ENCODE data around the gene KLHL33.

KLHL33 gene, protein sequence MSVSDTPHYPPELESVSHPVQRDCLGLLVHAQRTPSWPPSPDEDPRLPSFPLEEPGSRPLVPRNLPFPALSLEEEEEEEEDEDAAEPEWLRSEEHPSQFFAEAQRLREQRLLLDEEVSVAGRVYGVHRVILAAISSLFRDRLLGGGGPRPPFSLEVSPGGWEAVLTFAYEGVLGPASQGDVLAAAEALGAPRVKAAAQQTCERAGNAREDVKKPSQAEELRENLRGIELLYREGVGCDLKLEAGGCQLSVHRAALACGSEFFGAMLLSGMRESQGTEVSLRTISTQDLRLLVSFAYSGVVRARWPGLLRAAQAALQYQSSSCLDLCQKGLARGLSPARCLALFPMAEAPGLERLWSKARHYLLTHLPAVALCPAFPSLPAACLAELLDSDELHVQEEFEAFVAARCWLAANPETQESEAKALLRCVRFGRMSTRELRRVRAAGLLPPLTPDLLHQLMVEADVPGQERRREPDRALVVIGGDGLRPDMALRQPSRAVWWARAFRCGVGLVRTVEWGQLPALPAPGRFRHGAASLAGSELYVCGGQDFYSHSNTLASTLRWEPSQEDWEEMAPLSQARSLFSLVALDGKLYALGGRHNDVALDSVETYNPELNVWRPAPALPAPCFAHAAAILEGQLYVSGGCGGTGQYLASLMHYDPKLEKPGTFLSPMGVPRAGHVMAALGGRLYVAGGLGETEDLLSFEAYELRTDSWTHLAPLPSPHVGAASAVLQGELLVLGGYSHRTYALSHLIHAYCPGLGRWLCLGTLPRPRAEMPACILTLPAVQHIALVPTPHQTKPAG

DNA sequence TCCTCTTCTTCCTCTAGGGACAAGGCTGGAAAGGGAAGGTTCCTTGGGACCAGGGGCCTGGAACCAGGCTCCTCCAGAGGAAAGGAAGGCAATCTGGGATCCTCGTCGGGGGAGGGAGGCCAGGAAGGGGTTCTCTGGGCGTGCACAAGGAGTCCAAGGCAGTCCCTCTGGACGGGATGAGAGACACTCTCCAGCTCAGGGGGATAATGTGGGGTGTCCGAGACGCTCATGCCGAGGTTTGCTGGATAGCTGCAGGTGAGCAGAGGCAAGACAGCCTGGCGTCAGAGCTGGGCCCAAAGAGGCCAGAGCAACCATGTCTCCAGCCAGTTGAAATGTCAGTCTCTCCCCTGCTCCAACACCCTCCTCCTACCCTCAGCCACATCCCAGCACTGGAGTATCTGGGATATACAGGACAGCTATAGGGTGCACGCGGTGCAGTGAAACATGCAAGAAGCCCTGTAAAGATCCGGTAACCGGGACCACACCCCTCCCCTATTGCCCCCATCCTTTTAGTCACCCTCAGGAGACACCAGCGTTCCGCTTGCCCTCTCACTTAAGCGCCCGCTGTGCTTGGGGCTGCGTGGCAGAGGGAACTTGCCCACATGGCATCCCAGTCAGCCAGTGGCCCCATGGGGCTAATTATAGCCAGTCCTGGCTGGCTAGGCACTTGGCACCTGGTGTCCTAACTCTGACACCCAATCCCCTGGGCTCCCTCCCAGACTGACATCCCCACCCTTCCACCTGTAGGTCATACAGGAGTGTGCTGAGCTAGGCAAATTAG, at the start of gene KLHL33:
Gene KLHL33 (minus strand): TSS at position 585 of the 781 bp plus-strand sequence. CDS start 355 bp downstream, at position 230.
- DNase-seq (ENCODE audit: insufficient read length, low spot score) = no peak
- no peak for FAIRE-seq

DNA sequence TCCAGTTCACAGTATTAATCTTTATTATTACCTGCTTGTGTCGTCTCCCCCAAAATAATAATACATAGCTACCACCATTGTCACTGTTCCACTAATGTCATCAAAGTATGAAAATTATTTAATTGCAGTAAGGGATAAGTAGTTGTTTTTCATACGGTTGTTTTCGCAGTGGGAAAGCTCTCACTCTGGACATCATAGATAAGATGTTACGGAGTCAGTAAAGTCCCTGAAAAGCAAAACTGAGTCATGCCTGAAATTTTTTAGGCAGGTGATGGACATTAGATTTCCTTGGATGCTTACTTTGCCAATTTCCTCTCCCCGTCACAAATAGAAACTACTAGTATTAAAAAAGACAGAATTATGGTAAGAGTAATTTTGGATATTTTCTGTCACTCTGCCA, 46.4 kb upstream of the KLHL33 start:
- FAIRE-seq (no peak), DNase-seq (ENCODE audit: insufficient read length, low spot score) (no peak)

DNA sequence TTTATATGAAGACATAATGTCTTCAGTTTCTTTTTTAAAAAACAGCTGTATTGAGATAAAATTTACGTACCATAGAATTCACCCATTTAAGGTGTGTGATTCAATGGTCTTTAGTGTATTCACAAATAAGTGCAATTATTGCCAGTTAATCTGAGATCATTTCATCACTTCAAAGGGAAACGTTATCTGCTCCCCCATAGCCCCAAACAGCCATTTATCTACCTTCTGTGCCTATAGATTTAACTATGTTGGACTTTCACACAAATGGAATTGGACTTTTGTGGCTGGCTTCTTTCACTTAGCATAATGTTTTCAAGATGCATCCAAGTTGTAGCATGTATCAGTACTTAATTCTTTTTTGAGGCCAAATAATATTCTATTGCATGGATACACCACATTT, 42.9 kb upstream of the KLHL33 start:
- DNase-seq (ENCODE audit: insufficient read length, low spot score) (no peak), FAIRE-seq (no peak)

DNA sequence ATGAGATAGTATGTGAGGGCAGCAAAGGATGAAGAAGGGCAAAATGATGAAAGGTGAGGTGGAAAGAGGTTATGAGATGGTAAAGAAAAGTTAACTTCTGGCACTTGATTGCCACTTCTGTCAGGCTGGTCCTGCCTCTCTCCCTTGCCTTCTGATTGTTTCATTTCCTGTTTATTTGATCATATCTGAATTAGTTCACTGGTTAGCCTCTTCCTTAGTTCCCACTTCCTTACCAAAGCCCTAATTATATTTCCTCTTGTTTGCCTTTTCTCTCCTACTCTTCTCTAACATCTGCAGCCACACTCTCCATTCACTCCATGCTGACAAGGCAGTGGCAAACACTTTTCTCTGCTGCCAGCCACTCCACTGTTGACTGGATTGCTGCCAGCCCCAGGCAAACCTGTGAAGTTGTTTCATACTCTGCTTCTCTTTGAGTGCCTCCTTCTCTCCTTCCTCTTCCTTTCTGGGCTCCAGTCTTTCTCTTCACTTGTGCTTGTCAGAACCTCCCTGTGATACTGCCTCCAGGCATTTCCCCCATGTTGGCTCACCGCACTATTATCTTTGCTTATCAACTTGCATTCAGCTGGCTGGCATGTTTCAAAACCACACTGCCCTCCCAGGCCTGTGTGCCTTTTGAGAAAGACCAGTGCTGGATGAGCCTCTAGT, 41.4 kb upstream of the KLHL33 start:
- peak; percentile 14 for FAIRE-seq
- DNase-seq (ENCODE audit: insufficient read length, low spot score) = no peak

DNA sequence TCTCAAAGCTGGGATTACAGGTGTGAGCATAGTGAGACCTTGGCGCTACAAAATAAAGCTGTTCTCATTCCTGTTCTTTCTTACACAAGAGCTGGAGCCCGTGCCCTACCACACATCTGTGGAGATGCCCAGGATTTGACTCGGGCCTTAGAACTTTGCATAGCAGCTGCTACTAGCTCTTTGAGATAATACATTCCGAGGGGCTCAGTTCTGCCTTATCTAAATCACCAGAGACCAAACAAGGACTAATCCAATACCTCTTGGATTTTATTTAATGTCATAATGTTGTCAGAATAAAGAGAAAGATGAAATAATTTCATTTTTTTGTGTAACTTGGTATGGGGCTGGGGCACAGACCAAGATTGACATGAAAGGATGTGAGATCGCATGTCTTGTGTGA, 40.8 kb upstream of the KLHL33 start:
- DNase-seq (ENCODE audit: insufficient read length, low spot score) (no peak), FAIRE-seq (no peak)

DNA sequence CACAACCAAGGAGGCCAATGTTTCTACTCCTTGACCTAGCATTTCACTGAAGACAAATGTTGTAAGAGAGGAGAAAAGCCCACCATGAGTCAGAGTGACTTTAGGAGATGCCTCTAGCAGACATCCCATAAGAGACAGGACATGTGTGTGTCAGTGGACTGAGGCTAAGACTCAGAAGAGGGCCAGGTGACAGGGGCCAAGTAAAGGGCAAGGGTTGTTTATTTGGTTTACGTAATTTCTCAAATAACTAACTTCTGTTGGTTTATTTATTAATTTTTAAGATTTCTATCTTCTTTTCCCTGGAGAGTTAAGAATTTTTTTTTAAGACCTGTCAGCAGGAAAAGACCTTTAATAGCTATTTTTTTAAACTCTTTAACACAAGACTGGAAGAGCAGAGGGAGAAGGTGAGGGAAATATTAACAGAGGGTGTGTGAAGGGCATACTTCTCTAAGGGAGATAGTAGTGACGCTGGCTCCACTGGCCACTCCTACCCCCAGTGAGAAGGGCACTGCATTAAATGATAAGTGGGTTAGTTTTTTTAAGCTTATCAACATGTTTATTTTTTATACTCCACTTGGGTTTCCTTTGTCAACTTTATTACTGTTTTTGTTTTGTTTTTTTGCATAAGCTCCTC, 36.7 kb upstream of the KLHL33 start:
- no peak for DNase-seq (ENCODE audit: insufficient read length, low spot score)
- FAIRE-seq = no peak

DNA sequence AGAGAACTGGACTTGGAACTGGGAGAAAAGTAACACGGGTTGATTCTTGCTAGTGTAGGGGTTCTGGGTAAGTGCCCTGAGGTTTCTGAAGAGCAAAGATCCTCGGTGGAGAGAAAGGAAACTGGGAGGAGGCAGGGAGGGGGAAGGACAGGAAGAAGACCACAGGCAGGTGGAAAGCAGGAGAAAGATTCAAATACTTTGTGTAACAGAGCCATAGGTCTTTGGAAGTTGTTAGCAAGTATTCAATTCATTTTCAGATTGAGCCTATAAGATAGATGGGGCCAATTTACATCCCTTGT, 34.6 kb upstream of the KLHL33 start:
- DNase-seq (ENCODE audit: insufficient read length, low spot score) = no peak
- FAIRE-seq = no peak

DNA sequence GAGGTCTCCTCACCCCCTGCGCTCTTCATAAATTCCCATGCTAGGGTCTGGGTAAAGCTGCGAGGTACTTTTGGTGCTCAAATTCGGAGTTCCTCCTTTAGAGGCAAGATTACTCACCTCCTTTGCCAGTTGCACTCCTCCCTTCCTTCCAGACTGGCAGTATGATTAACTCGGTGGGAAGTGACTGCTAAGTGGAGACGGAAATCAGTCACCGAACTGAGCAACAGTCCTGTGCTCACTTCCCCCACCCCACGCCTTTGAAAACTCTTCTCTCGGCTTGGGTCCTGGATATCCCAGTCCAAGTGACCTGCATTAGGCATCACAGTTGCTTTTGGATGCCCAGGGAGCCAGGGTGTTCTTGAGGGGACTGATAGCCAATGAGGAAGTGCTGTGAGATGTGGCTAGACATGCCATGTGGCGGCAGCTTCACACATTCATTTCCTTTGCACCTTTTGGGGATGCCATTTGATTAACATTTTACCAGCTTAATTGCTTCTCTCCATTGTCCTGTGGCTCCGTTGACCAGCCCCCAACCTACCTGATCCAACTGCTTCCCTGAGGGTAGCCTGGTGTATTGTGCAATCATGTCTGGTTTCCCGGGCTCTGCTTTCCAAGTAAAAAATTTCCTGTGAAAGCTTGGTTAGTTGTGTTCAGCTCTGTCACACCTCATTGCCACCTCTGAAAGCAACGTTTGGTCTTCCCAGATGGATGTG, 34.1 kb upstream of the KLHL33 start:
- peak; percentile 30 for DNase-seq (ENCODE audit: insufficient read length, low spot score)
- peak; percentile 54 for FAIRE-seq

DNA sequence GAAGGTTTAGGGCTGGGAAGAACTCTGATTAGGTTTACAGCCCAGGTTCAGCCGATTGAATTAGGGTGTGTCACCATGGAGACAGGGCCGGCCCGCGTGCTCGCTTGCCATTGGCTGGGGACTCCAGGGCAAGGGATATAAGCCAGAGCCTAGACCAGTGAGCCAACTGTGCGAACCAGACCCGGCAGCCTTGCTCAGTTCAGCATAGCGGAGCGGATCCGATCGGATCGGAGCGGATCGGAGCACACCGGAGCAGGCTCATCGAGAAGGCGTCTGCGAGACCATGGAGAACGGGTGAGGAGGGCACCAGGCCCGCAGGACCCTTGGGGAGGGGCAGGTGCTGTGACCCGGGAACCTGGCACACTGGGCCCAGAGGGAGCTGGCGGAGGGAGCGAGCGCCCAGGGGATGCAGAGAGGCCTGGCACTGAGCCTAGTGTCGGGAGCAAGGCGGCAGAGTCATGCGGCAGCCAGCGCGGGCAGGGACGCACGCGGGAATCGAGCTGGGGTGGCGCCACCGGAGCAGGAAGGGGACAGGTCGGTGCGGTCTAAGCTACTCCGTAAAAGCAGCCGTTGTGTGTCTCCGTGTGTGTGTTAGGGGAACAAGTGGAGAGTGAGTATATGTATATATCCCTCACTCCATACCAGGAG, 33.4 kb upstream of the KLHL33 start, which contains the start of gene PNP:
Gene PNP (plus strand): TSS at position 165 of the 648 bp plus-strand sequence. CDS start 119 bp downstream, at position 284.
- FAIRE-seq (peak; percentile 94), DNase-seq (ENCODE audit: insufficient read length, low spot score) (peak; percentile 82)

DNA sequence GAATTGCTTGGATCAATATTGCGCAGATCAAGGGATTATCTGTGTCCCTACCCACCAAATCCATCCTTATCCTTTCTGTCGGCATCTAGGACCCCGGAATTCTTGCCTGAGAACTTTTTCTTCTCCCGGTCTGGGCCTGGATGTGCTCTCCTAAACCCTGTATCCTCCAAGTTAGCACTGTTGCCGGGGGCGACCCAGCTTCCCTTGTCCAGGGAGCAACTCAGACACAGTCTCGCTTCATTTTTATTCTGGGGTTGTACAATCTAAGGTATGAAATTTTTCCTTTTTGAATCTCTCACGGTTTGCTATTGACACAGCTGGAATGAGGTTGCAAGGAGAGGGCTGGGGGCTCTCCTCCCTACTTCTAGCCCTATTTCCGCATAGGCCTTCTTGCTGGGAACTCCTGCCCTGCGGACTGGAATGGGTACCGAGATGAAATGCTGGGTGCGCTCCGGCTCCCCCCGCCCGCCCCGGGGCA, 32.8 kb upstream of the KLHL33 start:
- no peak for FAIRE-seq
- DNase-seq (ENCODE audit: insufficient read length, low spot score) = no peak

DNA sequence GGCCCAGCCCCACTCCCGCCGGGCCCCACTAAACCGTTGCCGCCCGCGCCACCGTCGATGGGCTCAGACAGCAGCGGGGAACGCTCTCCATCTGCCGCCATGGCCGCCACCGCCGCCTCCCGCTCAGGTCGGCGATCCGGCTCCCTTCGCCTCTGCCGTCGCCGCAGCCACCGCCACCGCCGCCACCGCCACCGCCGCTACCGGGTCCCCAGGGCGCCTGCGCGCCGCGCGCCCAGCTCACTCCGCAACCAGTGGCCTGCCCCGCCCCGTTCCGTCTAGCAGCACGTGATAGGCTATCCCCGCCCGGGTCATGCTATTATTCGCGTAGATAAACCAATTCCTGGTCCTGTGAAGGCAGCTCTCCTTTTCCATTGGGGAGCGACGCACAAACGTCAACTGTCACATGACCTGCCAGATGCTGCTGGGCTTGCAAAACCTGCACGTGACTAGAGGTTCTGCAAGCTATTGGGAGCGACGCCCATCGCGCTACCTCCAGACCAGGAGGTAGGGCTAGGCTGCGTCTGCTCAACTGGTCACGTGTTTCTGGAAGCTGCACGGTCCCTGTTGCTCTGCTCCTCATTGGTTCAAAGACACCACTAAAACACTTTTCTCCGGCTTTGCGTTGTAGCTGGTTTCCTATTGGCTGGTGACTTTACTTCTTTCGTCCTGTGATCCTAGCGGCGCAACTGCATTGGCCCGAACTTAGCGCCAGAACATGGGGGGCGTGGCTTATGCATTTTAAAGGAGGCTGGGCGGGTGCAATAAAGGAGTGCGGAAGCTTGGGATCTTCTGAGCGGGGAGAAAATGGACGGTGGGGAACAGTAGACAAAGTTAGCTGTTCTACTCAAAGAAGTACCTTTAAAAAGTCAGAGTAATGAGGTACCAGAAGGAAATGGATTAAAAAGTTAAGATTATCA, 25.5 kb upstream of the KLHL33 start, which contains the start of gene PIP4P1:
Gene PIP4P1 (minus strand): TSS at position 210 of the 917 bp plus-strand sequence. CDS start 109 bp downstream, at position 101.
- FAIRE-seq = peak; percentile 99
- peak; percentile 67 for DNase-seq (ENCODE audit: insufficient read length, low spot score)

DNA sequence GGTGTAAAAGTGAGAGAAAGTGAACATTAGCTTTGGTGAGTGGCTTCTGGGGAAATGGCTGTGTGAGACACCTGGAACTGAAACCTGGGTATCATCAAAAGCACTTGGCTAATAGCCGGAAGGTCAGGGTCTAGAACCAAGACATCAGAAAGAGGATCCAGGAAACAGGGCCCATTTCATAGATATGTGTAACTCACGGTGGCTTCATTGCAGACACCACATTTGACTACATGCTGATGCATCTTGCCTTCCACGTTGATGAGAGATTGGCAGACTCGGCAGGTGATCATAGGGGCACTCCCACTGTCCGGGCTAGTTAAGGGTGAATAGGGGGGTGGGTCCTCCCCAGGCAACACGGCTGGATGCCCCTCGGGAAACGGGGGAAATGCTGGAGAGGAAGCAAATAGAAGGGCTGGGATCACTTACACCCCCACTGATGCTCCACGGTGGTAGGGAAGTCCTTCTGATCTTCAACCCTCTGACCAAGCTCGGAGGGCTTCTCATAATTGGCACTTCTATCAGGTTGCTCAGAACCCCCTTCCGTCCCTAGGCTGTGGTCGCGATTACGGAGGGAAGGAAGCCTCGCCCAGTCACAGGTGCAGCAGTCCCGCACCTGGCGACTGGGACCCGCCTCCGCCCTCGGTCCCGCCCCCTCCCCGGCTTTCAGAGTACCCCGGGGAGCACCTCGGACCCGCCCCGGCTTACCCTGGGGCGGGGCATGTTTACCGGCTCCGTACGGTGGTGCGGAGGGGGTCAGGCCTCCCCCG, 24.7 kb upstream of the KLHL33 start:
- no peak for FAIRE-seq
- DNase-seq (ENCODE audit: insufficient read length, low spot score) = no peak

DNA sequence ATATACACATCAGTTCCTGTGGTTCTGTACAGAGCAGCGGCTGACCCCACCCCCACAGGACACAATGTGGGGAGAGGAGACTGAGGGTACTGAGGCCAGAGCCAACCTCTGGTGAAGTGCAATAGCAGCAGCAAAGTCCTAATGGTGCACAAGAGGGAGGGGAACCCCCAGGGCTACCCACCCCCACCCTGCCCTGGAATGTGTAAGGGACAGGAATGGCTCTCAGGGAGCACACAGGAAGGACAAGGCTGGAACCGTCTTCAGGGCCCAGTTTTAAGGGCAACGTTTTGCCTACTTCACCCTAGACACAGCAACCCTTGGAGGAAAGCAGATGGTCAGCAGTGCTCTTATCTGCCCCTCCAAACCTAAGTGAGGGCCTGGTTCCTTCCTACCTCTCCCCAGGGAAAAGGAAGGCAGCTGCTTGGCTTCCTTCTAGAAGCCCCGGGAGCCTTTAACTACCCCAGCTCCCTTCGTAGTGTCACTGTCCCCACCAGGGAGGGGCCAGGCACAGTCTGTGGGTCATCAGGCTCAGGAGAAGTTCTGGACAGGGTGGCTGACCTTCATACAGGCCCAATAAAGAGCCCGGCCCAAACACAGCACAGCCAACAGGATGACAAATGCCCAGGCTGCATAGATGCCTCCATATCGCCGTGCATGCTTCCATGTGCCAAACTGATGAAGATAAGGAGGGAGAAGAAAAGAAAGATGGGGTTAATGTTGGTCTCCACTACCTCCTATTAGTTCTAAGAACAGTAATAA, 22.2 kb upstream of the KLHL33 start:
- DNase-seq (ENCODE audit: insufficient read length, low spot score) (no peak), FAIRE-seq (no peak)

DNA sequence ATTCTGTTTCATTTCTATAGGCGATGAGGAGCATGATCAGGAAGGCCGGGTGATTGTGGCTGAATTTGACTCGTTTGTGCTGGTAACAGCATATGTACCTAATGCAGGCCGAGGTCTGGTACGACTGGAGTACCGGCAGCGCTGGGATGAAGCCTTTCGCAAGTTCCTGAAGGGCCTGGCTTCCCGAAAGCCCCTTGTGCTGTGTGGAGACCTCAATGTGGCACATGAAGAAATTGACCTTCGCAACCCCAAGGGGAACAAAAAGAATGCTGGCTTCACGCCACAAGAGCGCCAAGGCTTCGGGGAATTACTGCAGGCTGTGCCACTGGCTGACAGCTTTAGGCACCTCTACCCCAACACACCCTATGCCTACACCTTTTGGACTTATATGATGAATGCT, 21.0 kb upstream of the KLHL33 start:
- FAIRE-seq (no peak), DNase-seq (ENCODE audit: insufficient read length, low spot score) (no peak)

DNA sequence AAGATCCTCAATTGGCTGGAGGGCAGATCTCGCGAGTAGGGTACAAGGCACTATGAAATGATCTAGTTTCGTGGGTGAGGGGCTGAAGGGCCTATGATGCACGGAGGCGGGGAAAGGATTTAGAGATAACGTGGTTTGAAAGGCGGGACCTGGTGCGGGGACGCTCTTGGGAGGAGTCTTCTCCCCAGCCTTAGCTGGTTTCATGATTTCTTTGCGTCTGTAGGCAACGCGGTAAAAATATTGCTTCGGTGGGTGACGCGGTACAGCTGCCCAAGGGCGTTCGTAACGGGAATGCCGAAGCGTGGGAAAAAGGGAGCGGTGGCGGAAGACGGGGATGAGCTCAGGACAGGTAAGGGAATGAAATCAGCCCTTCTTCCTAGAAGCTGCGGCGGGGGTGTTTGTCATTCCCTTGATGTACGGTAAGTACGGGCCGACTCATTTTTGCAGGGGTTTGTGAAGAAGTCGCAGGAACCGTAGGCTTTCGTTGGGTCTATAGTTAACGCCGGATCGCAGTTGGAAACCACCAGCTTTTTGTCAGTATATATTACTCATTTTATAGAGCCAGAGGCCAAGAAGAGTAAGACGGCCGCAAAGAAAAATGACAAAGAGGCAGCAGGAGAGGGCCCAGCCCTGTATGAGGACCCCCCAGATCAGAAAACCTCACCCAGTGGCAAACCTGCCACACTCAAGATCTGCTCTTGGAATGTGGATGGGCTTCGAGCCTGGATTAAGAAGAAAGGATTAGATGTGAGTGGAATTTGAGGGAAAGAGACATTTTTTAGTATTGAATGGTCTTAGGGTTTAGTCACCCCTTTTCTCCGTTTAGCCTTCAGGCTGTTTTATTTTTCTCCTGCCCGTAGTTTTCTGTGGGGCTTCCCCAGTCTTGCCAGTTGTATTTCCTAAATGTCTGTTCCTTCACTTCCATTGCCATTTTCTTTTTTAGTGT, 19.7 kb upstream of the KLHL33 start:
- no peak for FAIRE-seq
- DNase-seq (ENCODE audit: insufficient read length, low spot score) = no peak

Data from GM19239 (cell line).